Natural killer cell (primary cell): Measurements from ENCODE around the gene DSN1. TPM values are rescaled to one million over a fixed set of nuclear protein-coding genes. Genes with fewer than 3 reads are reported as not detected.
A peak's percentile ranks its signal among the peaks of the same experiment; 100 is the strongest.

Source experiments
- ATAC-seq, 3 donors: fragments of 150-1000 bp in 2 of 3; fragments of 200-7000 bp in 1 of 3; cut with Tn5 transposase; 1 replicate in 1 of 3; 2 replicates in 2 of 3; pipeline ENCODE4 v1.10.0; 2021; ENCODE audit warnings: mild to moderate bottlenecking in 2 of 3, moderate library complexity in 2 of 3
- DNase-seq, 2 donors: peaks; one replicate each; pipeline versions ENCODE4 v3.0.0 to v3.0.0-alpha.2; 2013 to 2021; ENCODE audit warnings: mixed read lengths in 1 of 2
- H3K27ac ChIP-seq: one replicate; pipeline ENCODE4 v1.5.1; 2013; ENCODE audit warnings: mild to moderate bottlenecking, low read length
- H3K27me3 ChIP-seq: one replicate; pipeline ENCODE4 v1.6.1; 2013; ENCODE audit warnings: low read length; ENCODE audit not compliant: control insufficient read depth, insufficient read depth
- H3K36me3 ChIP-seq: one replicate; pipeline ENCODE4 v1.6.1; 2013; ENCODE audit warnings: low read length; ENCODE audit not compliant: control insufficient read depth, insufficient read depth
- H3K4me1 ChIP-seq: one replicate; pipeline ENCODE4 v1.6.1; 2013; ENCODE audit warnings: low read length; ENCODE audit not compliant: control insufficient read depth, insufficient read depth
- H3K4me3 ChIP-seq: one replicate; pipeline ENCODE4 v1.5.1; 2013; ENCODE audit warnings: low read length
- H3K9me3 ChIP-seq: one replicate; pipeline ENCODE4 v1.6.1; 2013; ENCODE audit warnings: low read length; ENCODE audit not compliant: control insufficient read depth, insufficient read depth
- H3K27ac Mint-ChIP-seq, 2 donors: one replicate each; pipeline ENCODE4 v1.8.0; 2022; ENCODE audit warnings: mild to moderate bottlenecking in 2 of 2, mixed read lengths in 2 of 2, moderate library complexity in 1 of 2
- H3K27me3 Mint-ChIP-seq, 2 donors: one replicate each; pipeline ENCODE4 v1.8.0; 2022; ENCODE audit warnings: low read depth in 2 of 2, mixed read lengths in 2 of 2
- H3K36me3 Mint-ChIP-seq: one replicate; pipeline ENCODE4 v1.8.0; 2022; ENCODE audit warnings: mixed read lengths
- H3K4me1 Mint-ChIP-seq, 2 donors: one replicate each; pipeline ENCODE4 v1.8.0; 2022; ENCODE audit warnings: mixed read lengths in 2 of 2
- H3K4me3 Mint-ChIP-seq: one replicate; pipeline ENCODE4 v1.8.0; 2022; ENCODE audit warnings: mild to moderate bottlenecking, moderate library complexity, mixed read lengths
- H3K9me3 Mint-ChIP-seq, 2 donors: one replicate each; pipeline ENCODE4 v1.8.0; 2022; ENCODE audit warnings: mixed read lengths in 2 of 2
- WGBS: methylation state at CpG from one replicate; pipeline ENCODE4 v1.1.7; 2013; ENCODE audit warnings: missing lambda C conversion rate; ENCODE audit not compliant: insufficient coverage; 5-methylcytosine and 5-hydroxymethylcytosine counted together
- intact Hi-C: fragments of 100-400 bp; cut with micrococcal nuclease; formaldehyde crosslinking; loops from one replicate; pipeline ENCODE4 v1.14.2; 2022
- total RNA-seq, 4 donors: library from RNA; stranded (reverse); fragments of 120-200 nt in 1 of 4; gene quantifications; one replicate each; pipeline versions ENCODE4 v1.2.3 to v1.2.4, GENCODE V29; 2013 to 2022
- TF ChIP-seq, protein P1 (sequence below): fragments of 200-600 bp; IDR thresholded peaks from one replicate; pipeline ENCODE4 v1.8.0; 2022; ENCODE audit warnings: antibody characterized with exemption

Gene DSN1, protein sequence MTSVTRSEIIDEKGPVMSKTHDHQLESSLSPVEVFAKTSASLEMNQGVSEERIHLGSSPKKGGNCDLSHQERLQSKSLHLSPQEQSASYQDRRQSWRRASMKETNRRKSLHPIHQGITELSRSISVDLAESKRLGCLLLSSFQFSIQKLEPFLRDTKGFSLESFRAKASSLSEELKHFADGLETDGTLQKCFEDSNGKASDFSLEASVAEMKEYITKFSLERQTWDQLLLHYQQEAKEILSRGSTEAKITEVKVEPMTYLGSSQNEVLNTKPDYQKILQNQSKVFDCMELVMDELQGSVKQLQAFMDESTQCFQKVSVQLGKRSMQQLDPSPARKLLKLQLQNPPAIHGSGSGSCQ
- 10 to 100 TPM; 15.8 to 19.1 (median 15.8) TPM for total RNA-seq
- 15.4 TPM for total RNA-seq (2013)

DNA sequence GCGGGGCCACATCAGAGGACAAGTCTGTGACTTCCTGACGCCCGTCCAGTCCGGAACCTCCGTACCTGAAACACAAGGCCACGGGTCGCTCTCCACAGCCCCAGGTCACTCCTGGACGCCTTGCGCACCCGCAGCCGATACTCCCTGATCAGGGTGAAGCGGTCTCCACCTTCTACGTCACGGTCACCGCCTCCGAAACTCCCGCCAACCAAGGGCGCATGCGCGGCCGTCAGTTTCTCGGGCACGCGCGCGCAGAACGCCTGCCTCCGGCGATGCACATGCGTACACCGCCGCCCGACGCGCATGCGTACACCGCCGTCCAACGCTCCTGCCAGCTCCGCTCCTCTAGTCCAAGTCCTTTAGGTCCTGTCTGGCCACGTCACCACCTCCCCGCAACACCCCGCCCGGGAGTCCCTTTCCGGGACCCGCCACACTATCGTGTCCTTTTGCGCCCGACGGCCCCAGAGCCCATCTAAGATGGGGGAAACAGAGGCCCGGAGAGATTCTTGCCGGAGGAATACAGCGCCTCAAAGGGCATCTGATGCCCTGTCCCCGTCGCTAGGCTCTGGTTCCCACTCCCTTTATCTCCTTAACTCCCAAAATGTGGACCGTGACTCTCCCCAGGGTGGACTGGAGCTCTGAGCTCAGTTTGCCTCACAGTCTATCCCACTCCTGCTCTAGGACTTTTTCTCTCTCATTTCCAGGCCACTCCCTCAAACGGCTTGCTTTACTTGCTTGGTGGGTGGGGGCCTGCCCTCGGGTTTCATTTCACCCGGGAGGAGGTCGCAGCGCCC lies at the start of gene DSN1:
DSN1 (minus strand) TSS at position 167 of the 794 bp plus-strand sequence. CDS start 2,305 bp downstream, outside the sequence.
- Histone ChIP-seq H3K4me1 (peaks cover 13% of the 10 kb centered on the region), H3K27ac (peak within 1 kb of the TSS; percentile 96), H3K9me3 (no peaks in the 10 kb centered on the region), H3K4me3 (peak within 1 kb of the TSS; percentile 86), H3K36me3 (no peaks in the 10 kb centered on the region), H3K27me3 (no peaks in the 10 kb centered on the region)
- peaks cover 17 to 27% of the 10 kb centered on the region in 2 donors for H3K4me1 Mint-ChIP-seq
- H3K4me3 Mint-ChIP-seq, result peak within 1 kb of the TSS; percentile 94
- peak within 1 kb of the TSS; percentile 93 to 94 for H3K27ac Mint-ChIP-seq
- H3K9me3 Mint-ChIP-seq, result no peaks in the 10 kb centered on the region
- no peaks in the 10 kb centered on the region for H3K27me3 Mint-ChIP-seq
- DNase-seq, result peak; percentile 99
- WGBS, result under 1% methylated on average over 61 of the region's 61 CpGs
- no peaks in the 10 kb centered on the region for H3K36me3 Mint-ChIP-seq
- TF ChIP-seq, protein P1, sequence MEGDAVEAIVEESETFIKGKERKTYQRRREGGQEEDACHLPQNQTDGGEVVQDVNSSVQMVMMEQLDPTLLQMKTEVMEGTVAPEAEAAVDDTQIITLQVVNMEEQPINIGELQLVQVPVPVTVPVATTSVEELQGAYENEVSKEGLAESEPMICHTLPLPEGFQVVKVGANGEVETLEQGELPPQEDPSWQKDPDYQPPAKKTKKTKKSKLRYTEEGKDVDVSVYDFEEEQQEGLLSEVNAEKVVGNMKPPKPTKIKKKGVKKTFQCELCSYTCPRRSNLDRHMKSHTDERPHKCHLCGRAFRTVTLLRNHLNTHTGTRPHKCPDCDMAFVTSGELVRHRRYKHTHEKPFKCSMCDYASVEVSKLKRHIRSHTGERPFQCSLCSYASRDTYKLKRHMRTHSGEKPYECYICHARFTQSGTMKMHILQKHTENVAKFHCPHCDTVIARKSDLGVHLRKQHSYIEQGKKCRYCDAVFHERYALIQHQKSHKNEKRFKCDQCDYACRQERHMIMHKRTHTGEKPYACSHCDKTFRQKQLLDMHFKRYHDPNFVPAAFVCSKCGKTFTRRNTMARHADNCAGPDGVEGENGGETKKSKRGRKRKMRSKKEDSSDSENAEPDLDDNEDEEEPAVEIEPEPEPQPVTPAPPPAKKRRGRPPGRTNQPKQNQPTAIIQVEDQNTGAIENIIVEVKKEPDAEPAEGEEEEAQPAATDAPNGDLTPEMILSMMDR, result no peak
- ATAC-seq, result peak; percentile 80 to 89 (median 85)
- intact Hi-C loops, result loop anchor here (1.0 kb wide), 1 partner anchor 27 kb away; the partner anchor contains the start of gene NDRG3

- H3K27me3 Mint-ChIP-seq, result no peaks in the 10 kb centered on the region
- TF ChIP-seq, protein P1, result no peak
- 91% methylated on average over 3 of the region's 5 CpGs for WGBS
- H3K36me3 ChIP-seq, result no peaks in the 10 kb centered on the region
- H3K27ac ChIP-seq, result no peak overlapping the region
- H3K27me3 ChIP-seq, result no peaks in the 10 kb centered on the region
- no peaks in the 10 kb centered on the region for H3K9me3 Mint-ChIP-seq
- H3K4me1 Mint-ChIP-seq, result no peaks in the 10 kb centered on the region
- ATAC-seq (no peak), DNase-seq (no peak)
- H3K4me3 ChIP-seq, result no peak overlapping the region
- no peak overlapping the region for H3K4me3 Mint-ChIP-seq
- no peaks in the 10 kb centered on the region for H3K36me3 Mint-ChIP-seq
- intact Hi-C loops, result no loop called here
- no peak overlapping the region for H3K27ac Mint-ChIP-seq
- peaks cover 5% of the 10 kb centered on the region for H3K4me1 ChIP-seq
- no peaks in the 10 kb centered on the region for H3K9me3 ChIP-seq
Measured at GRCh38 chr20:36823121-36823520, 49.6 kb upstream of the DSN1 start.

GRCh38 chr20:36821964-36822437 lies 48.4 kb upstream of the DSN1 start:
- 86% methylated on average over 7 of the region's 7 CpGs for WGBS

More at GRCh38 chr20:36821964-36822437, 48.4 kb upstream of the DSN1 start:
- no peaks in the 10 kb centered on the region for H3K4me1 Mint-ChIP-seq
- Histone ChIP-seq H3K27ac (no peak overlapping the region), H3K4me3 (no peak overlapping the region), H3K4me1 (no peaks in the 10 kb centered on the region), H3K9me3 (no peaks in the 10 kb centered on the region), H3K27me3 (no peaks in the 10 kb centered on the region), H3K36me3 (no peaks in the 10 kb centered on the region)
- intact Hi-C loops, result no loop called here
- H3K9me3 Mint-ChIP-seq, result no peaks in the 10 kb centered on the region
- no peak overlapping the region for H3K4me3 Mint-ChIP-seq
- ATAC-seq (no peak), DNase-seq (no peak)
- no peaks in the 10 kb centered on the region for H3K27me3 Mint-ChIP-seq
- no peak overlapping the region for H3K27ac Mint-ChIP-seq
- TF ChIP-seq, protein P1, result no peak
- H3K36me3 Mint-ChIP-seq, result no peaks in the 10 kb centered on the region
